NB4 (cell line): ENCODE data around the gene EEA1.
A peak's percentile ranks its signal among the peaks of the same experiment; 100 is the strongest.
"Not testable (repeated sequence)": the region's sequence is repeated elsewhere in the genome, so short reads cannot be mapped to it uniquely, and the experiment has no call there.

Experiments
- DNase-seq: peaks from one replicate; pipeline ENCODE4 v3.0.0; 2010; ENCODE audit warnings: low read depth
- H3K4me3 ChIP-seq: one replicate; pipeline ENCODE4 v1.5.1; 2011; ENCODE audit warnings: mild to moderate bottlenecking, low read depth, low read length, moderate library complexity
- MYC ChIP-seq: IDR thresholded peaks from 2 replicates; pipeline ENCODE4 v1.6.1; 2011; ENCODE audit warnings: low read depth, low read length
- POLR2A ChIP-seq: IDR thresholded peaks from 2 replicates; pipeline ENCODE4 v1.6.1; 2011; ENCODE audit warnings: mild to moderate bottlenecking; ENCODE audit not compliant: insufficient read length; ENCODE audit errors: extremely low read depth
- TF ChIP-seq, protein P1 (sequence below): IDR thresholded peaks from 2 replicates; pipeline ENCODE4 v1.6.1; 2011; ENCODE audit warnings: low read depth, low read length
- TF ChIP-seq, protein P2 (sequence below): IDR thresholded peaks from one replicate; pipeline ENCODE4 v1.5.1; 2012; ENCODE audit warnings: low read depth, low read length

Gene EEA1

DNA sequence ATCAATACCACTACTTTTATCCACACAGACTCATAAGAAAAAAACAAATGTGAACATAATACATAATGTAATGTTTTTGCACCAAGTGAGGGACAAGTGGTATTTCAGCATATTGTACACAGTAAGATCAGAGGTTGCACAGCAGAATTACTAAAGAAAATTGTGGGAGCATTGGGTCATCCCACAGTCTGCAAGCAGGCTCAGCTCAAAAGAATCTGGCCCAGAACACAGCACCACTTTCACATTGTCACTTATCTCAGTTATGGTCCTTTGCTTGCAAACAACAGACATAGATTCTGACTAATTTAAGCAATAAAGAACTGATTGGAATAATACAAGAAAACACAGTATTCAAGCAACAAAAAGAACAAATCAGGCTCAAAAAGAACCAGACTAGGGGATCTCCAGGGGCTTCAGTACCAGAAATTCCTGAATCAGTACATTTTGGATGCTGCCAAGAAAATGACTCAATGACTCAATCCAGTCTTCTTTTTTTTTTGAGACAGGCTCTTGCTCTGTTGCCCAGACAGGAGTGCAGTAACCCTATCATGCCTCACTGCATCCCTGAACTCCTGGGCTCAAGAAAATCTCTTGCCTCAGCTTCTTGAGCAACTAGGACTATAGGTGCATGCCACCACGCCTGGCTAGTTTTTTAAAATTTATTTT lies 42.9 kb upstream of the EEA1 start:
- no peak for DNase-seq
- H3K4me3 ChIP-seq, result no peak overlapping the region
- TF ChIP-seq, protein P1, sequence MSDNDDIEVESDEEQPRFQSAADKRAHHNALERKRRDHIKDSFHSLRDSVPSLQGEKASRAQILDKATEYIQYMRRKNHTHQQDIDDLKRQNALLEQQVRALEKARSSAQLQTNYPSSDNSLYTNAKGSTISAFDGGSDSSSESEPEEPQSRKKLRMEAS, result no peak
- TF ChIP-seq MYC, result no peak
- no peak for TF ChIP-seq POLR2A
- TF ChIP-seq, protein P2, sequence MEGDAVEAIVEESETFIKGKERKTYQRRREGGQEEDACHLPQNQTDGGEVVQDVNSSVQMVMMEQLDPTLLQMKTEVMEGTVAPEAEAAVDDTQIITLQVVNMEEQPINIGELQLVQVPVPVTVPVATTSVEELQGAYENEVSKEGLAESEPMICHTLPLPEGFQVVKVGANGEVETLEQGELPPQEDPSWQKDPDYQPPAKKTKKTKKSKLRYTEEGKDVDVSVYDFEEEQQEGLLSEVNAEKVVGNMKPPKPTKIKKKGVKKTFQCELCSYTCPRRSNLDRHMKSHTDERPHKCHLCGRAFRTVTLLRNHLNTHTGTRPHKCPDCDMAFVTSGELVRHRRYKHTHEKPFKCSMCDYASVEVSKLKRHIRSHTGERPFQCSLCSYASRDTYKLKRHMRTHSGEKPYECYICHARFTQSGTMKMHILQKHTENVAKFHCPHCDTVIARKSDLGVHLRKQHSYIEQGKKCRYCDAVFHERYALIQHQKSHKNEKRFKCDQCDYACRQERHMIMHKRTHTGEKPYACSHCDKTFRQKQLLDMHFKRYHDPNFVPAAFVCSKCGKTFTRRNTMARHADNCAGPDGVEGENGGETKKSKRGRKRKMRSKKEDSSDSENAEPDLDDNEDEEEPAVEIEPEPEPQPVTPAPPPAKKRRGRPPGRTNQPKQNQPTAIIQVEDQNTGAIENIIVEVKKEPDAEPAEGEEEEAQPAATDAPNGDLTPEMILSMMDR, result no peak

DNA sequence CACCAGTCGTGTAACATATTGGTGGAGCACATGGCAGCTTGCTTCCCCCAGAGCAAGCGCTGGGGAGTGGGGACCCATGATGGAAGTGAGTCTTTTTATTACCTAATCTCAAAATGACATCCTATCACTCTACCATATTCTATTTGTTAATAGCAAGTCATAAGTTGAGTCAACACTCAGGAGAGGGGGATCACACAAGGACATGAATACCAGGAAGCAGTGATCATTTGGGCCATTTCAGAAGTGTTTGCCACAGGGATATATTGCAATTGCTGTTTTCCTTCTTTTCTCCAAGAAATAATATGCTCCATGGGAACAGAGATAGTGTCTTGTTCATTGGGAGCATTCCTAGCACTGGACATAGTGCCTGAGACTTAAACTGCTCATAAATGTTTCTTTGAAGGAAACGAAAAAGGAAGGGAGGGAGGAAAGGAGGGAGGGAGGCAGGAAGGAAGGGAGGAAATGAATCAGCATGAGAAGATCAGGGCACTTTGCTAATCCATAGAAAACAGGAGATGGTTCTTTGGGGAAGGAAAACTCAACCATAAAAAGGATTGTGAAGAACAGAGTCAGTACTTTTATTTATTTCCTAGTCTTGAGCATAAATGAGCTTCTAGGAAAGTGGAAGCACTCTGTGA lies 39.2 kb upstream of the EEA1 start:
- TF ChIP-seq, protein P1, result no peak
- TF ChIP-seq MYC (no peak), POLR2A (no peak)
- TF ChIP-seq, protein P2, result no peak
- DNase-seq, result no peak
- H3K4me3 ChIP-seq, result no peak overlapping the region

- not testable (repeated sequence) for DNase-seq
These were observed 35.3 kb upstream of the EEA1 start for GRCh38 chr12:92964378-92964777.

DNA sequence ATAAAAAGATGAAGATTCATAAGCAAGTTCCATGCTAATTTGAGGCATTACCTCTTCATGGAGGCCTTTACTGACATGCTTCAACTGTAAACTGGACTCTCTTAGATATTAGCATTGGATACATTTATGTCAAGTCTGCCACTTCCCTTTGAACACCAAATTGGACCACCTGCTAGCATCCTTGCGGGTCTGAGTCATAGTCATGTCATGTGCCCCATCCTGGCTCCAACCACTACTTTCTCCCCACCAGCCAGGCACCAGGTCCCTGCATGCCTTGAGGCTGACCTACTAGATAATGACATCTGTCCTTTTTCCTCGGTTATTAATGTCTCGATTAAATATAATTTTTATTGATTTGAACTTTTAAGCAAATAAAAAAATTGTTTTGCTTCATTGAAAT lies 32.9 kb upstream of the EEA1 start:
- TF ChIP-seq POLR2A, result no peak
- TF ChIP-seq, protein P1, result 0 out of 2 replicates have a peak, but pooled peaks have one; percentile 32
- DNase-seq, result peak; percentile 40
- no peak overlapping the region for H3K4me3 ChIP-seq

More at GRCh38 chr12:92964378-92964777, 35.3 kb upstream of the EEA1 start:
- not testable (repeated sequence) for H3K4me3 ChIP-seq

DNA sequence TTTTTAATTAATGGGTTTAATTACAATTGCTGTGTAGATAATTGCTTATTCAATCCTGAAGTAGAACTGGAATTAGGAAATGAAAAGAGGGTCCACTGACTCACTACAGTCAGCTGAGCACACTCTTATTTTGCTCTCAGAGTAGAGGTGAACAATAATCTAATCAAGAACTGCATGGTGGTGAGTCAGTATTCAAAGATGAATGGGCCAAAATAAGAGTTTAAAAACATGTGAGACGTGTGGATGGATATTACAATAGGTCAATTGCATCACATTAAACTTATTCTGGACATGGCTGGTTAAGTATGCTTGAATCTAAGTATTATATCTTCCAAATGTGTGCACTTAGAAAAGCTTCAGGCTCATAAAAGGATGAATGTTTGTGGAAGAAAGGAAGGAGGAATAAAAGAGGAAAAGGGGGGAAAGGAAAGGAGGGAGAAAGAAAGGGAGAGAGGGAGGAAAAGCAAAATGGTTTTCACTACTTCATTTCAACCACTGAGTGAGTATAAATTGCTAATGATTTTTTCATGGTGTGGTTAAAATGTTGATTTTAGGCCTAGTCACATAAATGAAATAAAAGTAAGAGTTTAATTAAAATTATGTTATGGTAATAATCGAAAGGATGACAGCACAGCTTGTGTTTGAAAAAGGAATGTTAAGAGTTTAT lies 27.0 kb upstream of the EEA1 start:
- DNase-seq, result no peak
- no peak overlapping the region for H3K4me3 ChIP-seq
- TF ChIP-seq, protein P1, result no peak
- TF ChIP-seq MYC, result no peak

DNA sequence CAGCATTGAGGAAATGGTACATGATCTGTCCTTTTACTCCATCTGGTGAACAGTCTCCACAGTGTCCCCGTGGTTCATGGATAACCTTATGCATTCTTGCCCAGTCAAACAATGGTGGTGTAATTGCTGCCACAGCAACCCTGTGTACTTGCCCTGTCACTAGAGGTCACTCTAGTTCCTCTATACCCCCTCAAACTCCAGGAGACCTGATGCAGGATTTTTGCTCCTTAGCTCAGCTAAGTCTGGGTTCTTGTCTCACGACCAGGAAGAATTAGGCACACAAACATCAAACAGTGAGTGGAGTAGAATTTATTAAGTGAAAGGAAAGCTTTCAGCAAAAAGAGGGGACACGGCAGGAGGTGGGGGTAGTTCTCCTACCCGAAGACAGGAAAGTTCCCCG lies 24.7 kb upstream of the EEA1 start:
- no peak overlapping the region for H3K4me3 ChIP-seq
- DNase-seq, result peak; percentile 29
- TF ChIP-seq MYC (no peak), POLR2A (no peak)
- TF ChIP-seq, protein P2, result no peak
- TF ChIP-seq, protein P1, result no peak

DNA sequence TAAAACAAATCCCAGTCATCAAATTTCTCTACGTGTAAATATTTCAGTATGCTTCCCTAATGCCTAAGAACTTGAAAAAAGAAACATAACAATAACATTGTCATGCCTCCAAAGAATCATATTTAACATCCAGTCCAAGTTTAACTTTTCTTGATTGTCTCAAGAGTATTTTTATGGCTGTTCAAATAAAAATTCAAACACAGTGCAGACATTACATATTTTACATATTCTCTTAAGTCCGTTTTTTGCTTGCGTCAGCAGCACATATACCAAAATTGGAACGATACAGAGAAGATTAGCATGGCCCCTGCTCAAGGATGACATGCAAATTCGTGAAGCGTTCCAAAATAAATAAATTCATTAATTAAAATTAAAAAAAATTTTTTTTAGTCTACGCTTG lies 23.3 kb upstream of the EEA1 start:
- H3K4me3 ChIP-seq, result no peak overlapping the region
- no peak for DNase-seq
- TF ChIP-seq POLR2A (no peak), MYC (no peak)
- TF ChIP-seq, protein P2, result no peak
- TF ChIP-seq, protein P1, result no peak
